H7 (cell line): ENCODE data around the gene DYNLT3. TPM values are rescaled to one million over a fixed set of nuclear protein-coding genes. Genes with fewer than 3 reads are reported as not detected.
A peak's percentile ranks its signal among the peaks of the same experiment; 100 is the strongest.

Experiments
- DNase-seq: peaks from one replicate; pipeline ENCODE4 v3.0.0; 2012
- H3K27me3 ChIP-seq: 2 replicates; pipeline ENCODE4 v1.6.0; 2011; ENCODE audit warnings: mild to moderate bottlenecking, low read length; ENCODE audit not compliant: control insufficient read depth, insufficient read depth
- H3K36me3 ChIP-seq: replicated peaks from 2 replicates; pipeline ENCODE4 v1.5.1; 2011; ENCODE audit warnings: low read length; ENCODE audit not compliant: control insufficient read depth, insufficient read depth
- H3K4me3 ChIP-seq: 2 replicates; pipeline ENCODE4 v1.5.1; 2011; ENCODE audit warnings: low read depth, mild to moderate bottlenecking, control low read depth, low read length, moderate library complexity; ENCODE audit not compliant: insufficient read depth
- total RNA-seq: library from RNA; depleted of rRNA; stranded (reverse); fragments of >200 nt; shearing (Covaris generic); gene quantifications from 2 replicates; pipeline ENCODE4 v1.2.3, GENCODE V29; 2014; rRNA removed

Gene DYNLT3
- 6.7 and 8.7 TPM in 2 replicates for total RNA-seq

- Histone ChIP-seq H3K36me3 (no peaks in the 10 kb centered on the region), H3K4me3 (peak within 1 kb of the TSS; percentile 60), H3K27me3 (no peaks in the 10 kb centered on the region)
- DNase-seq = peak; percentile 77
Observed at GRCh38 chrX:37846934-37847732, at the start of gene DYNLT3. Gene DYNLT3, minus strand, starts transcription at chrX:37847571. Its CDS starts 61 bp downstream, at chrX:37847510.

GRCh38 chrX:37896511-37896890, 49.1 kb upstream of the DYNLT3 start:
- H3K27me3 ChIP-seq = no peaks in the 10 kb centered on the region
- no peaks in the 10 kb centered on the region for H3K36me3 ChIP-seq
- no peak overlapping the region for H3K4me3 ChIP-seq
- no peak for DNase-seq

DNA sequence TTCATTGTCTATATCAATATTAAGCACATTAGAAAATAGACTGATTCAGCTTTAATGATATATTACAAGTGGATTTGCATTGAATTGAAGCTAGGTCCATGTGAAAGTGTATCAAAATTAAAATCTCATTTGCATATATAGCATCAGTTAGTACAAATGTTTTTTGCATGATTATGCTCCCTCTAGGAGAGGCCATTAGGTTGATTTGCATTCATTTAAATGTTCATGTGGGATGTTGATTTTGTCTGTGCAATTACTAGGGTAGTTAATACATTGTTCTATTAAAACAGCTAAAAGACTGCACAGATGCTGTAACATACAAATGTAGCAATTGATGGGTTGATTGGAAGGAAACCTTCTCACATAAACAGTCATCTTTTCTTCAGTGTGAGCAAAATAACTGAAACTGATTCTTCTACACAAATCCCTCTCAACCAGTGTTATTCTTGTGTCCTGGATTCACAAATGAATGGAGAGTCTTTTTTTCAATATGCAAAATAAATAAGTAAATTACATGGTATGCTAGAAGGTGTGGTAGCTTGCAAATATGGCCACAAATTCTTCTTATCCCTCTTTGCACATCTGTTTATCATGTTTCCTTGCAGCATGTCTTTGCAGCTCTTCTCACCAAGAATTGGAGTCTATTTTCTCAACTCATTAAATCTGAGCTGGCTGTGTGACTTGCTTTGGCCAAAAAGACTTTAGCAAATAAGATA, 48.6 kb upstream of the DYNLT3 start:
- Histone ChIP-seq H3K27me3 (no peaks in the 10 kb centered on the region), H3K4me3 (no peak overlapping the region), H3K36me3 (no peaks in the 10 kb centered on the region)
- DNase-seq = no peak

DNA sequence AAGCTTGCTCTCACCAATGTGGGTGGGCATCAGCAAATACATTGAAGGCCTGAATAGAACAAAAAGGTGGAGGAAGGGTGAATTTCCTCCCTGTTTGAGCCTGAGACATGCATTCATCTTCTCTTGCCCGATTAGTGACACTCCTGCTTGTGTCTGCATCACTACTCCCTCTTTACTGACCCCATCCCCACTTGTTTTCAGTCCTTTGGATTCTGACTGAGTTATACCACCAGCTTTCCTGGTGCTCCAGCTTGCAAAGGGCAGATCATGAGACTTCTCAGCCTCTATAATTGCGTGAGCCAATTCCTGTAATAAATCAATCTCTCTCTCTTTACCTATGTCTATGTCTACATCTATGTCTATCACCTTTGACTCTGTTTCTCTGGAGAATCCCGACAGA, 47.4 kb upstream of the DYNLT3 start:
- no peak overlapping the region for H3K4me3 ChIP-seq
- DNase-seq = no peak
- H3K27me3 ChIP-seq = no peaks in the 10 kb centered on the region
- no peaks in the 10 kb centered on the region for H3K36me3 ChIP-seq

- Histone ChIP-seq H3K27me3 (no peaks in the 10 kb centered on the region), H3K36me3 (no peaks in the 10 kb centered on the region), H3K4me3 (no peak overlapping the region)
- DNase-seq = no peak
Observed at GRCh38 chrX:37888010-37888409, 40.6 kb upstream of the DYNLT3 start.

GRCh38 chrX:37887347-37887746, 40.0 kb upstream of the DYNLT3 start:
- Histone ChIP-seq H3K27me3 (no peaks in the 10 kb centered on the region), H3K36me3 (no peaks in the 10 kb centered on the region), H3K4me3 (no peak overlapping the region)
- DNase-seq = no peak

DNA sequence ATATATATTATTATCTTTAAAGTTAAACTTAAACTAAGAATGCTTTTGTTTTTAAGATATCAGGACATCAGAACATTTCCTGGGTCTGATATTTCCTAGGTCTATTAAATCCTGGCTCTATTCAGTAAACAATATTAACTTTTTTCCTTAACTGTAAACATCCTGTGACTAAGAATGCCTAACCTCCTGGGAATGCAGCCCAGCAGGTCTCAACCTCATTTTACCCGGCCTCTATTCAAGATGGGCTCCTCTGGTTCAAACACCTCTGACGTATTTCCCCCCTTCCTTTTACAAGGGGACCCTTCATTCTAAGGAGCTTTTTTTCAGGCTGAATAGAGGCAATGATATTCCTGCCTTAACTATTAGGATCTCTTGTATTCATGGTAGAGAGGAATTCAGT, 35.8 kb upstream of the DYNLT3 start:
- no peaks in the 10 kb centered on the region for H3K27me3 ChIP-seq
- H3K4me3 ChIP-seq = no peak overlapping the region
- DNase-seq = no peak
- H3K36me3 ChIP-seq = no peaks in the 10 kb centered on the region

DNA sequence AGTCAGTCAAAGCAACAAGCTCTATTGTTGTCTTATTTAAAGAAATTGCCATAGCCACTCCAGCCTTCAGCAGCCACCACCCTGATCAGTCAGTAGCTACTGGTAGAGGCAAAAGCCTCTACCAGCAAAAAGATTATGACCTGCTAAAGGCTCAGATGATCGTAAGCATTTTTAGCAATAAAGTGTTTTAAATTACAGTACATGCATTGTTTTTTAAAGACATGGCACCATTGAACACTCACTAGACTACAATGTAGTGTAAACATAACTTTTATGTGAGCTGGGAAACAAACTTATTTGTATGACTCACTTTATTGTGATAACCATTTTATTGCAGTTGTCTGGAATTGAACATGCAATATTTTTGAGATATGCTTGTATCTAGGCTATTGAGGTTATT, 32.3 kb upstream of the DYNLT3 start:
- no peak for DNase-seq
- Histone ChIP-seq H3K36me3 (no peaks in the 10 kb centered on the region), H3K4me3 (no peak overlapping the region), H3K27me3 (no peaks in the 10 kb centered on the region)

DNA sequence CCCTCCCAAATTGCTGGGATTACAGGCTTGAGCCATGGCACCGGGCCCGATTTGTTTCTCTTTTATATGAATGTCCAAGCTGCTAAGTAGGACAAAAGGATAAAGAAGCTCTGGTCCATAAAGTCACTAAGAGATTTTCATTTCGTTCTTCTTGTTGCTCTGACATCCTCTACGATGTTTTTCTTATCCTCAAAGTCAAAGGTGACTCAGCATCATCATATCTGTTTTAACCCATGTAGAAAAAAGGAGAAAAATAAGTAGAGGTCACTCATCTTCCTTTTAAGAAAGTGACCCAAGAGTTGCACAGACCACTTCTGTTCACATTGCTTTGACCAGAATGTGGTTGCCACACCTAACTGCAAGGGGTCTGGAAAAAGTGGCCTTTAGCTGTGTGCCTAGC, 29.3 kb upstream of the DYNLT3 start:
- H3K27me3 ChIP-seq = no peaks in the 10 kb centered on the region
- H3K36me3 ChIP-seq = no peaks in the 10 kb centered on the region
- H3K4me3 ChIP-seq = no peak overlapping the region
- no peak for DNase-seq

- DNase-seq = no peak
- Histone ChIP-seq H3K36me3 (no peaks in the 10 kb centered on the region), H3K4me3 (no peak overlapping the region), H3K27me3 (no peaks in the 10 kb centered on the region)
Observed at GRCh38 chrX:37875675-37876074, 28.3 kb upstream of the DYNLT3 start.

GRCh38 chrX:37873220-37873619, 25.8 kb upstream of the DYNLT3 start:
- no peaks in the 10 kb centered on the region for H3K27me3 ChIP-seq
- no peak for DNase-seq
- no peak overlapping the region for H3K4me3 ChIP-seq
- H3K36me3 ChIP-seq = no peaks in the 10 kb centered on the region

DNA sequence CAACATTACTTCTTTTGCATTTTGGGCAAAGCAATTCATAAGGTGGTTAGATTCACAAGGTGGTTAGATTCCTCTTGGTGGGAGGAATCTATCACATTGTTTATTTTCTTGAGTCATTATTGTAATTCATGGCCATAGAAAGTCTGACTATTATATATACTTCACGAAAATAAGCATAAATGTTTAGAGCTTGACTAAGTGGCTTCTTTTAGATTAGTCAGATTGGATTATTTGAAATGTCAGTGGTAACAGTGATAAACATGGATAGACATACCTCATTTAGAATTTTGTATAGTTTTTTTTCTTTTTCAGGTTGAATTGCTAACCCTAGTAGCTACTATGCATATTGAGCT, 24.9 kb upstream of the DYNLT3 start:
- DNase-seq = no peak
- Histone ChIP-seq H3K36me3 (no peaks in the 10 kb centered on the region), H3K4me3 (no peak overlapping the region)

GRCh38 chrX:37871626-37872302, 24.4 kb upstream of the DYNLT3 start:
- Histone ChIP-seq H3K4me3 (no peak overlapping the region), H3K36me3 (no peaks in the 10 kb centered on the region), H3K27me3 (no peaks in the 10 kb centered on the region)
- DNase-seq = no peak

More for the DNA sequence above, 24.9 kb upstream of the DYNLT3 start:
- H3K27me3 ChIP-seq = no peaks in the 10 kb centered on the region

DNA sequence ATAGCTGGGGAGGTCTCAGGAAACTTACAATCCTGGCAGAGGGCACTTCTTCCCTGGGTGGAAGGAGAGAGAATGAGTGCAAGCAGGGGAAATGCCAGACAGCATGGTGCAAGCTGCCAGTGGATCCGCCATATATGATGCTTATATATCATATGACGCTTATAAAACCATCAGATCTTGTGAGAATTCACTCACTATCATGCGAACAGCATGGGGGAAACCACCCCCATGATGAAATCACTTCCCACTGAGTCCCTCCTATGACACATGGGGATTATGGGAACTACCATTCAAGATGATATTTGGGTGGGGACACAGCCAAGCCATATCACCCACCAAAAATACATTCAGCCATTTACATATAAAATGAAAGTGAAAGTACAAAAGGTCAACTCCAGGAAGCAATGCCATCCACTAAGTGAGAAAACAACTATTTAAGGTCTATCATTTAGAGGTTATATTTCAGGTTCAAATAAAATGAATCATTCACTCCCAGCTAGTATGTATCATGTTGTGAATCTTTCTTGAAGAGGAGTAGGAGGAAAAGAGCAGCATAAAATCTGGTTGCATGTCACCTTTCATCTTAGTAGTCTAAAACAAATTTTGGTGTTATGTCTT, 20.3 kb upstream of the DYNLT3 start:
- no peak overlapping the region for H3K4me3 ChIP-seq
- H3K36me3 ChIP-seq = no peaks in the 10 kb centered on the region
- no peak for DNase-seq
- H3K27me3 ChIP-seq = no peaks in the 10 kb centered on the region
